ENCODE measurements around the gene ARID1B. TPM values are rescaled to one million over a fixed set of nuclear protein-coding genes. Genes with fewer than 3 reads are reported as not detected.

Gene ARID1B
- total RNA-seq, 2 donors from 2014 or later = 65.1 to 99.4 TPM

GRCh38 chr6:156868385-156868784, 91.2 kb downstream of the ARID1B start:
- intact Hi-C loops (cut with DNase I) = no loop called here
- WGBS = 89% methylated on average over 3 of the region's 3 CpGs
- no peaks in the 10 kb centered on the region for H3K9me3 ChIP-seq
- no peak for DNase-seq (ENCODE audit: low spot score)
- TF ChIP-seq POLR2A (IDR thresholded peaks at IDR 0.05) (no peak), POLR2AphosphoS5 (IDR thresholded peaks at IDR 0.05) (no peak), CTCF (IDR thresholded peaks at IDR 0.05) (no peak)
- no peak overlapping the region for H3K4me3 ChIP-seq
- H3K4me1 ChIP-seq (replicated peaks) = no peaks in the 10 kb centered on the region
- H3K27me3 ChIP-seq (replicated peaks; ENCODE audit: insufficient read depth) = no peaks in the 10 kb centered on the region
- no peak overlapping the region for H3K27ac ChIP-seq
- H3K36me3 ChIP-seq = no peaks in the 10 kb centered on the region

GRCh38 chr6:156869980-156870398, 92.8 kb downstream of the ARID1B start:
- TF ChIP-seq POLR2A (IDR thresholded peaks at IDR 0.05) (no peak), CTCF (IDR thresholded peaks at IDR 0.05) (no peak), POLR2AphosphoS5 (IDR thresholded peaks at IDR 0.05) (no peak)
- Histone ChIP-seq H3K27me3 (replicated peaks; ENCODE audit: insufficient read depth) (no peaks in the 10 kb centered on the region), H3K4me1 (replicated peaks) (no peaks in the 10 kb centered on the region), H3K4me3 (no peak overlapping the region), H3K9me3 (no peaks in the 10 kb centered on the region), H3K36me3 (no peaks in the 10 kb centered on the region), H3K27ac (no peak overlapping the region)
- WGBS = 81% methylated on average over 13 of the region's 13 CpGs
- intact Hi-C loops (cut with DNase I) = no loop called here
- no peak for DNase-seq (ENCODE audit: low spot score)

- intact Hi-C loops (cut with DNase I) = no loop called here
- no peaks in the 10 kb centered on the region for H3K4me1 ChIP-seq (replicated peaks)
- no peak for DNase-seq (ENCODE audit: low spot score)
- TF ChIP-seq POLR2AphosphoS5 (IDR thresholded peaks at IDR 0.05) = no peak
- no peak for TF ChIP-seq POLR2A (IDR thresholded peaks at IDR 0.05)
- no peak for TF ChIP-seq CTCF (IDR thresholded peaks at IDR 0.05)
- no peak overlapping the region for H3K27ac ChIP-seq
- H3K27me3 ChIP-seq (replicated peaks; ENCODE audit: insufficient read depth) = no peaks in the 10 kb centered on the region
- H3K36me3 ChIP-seq = no peaks in the 10 kb centered on the region
- no peak overlapping the region for H3K4me3 ChIP-seq
- 62% methylated on average over 5 of the region's 5 CpGs for WGBS
- H3K9me3 ChIP-seq = no peaks in the 10 kb centered on the region
These were observed 93.9 kb downstream of the ARID1B start for GRCh38 chr6:156870924-156871539.

- H3K27me3 ChIP-seq (replicated peaks; ENCODE audit: insufficient read depth) = no peaks in the 10 kb centered on the region
- whole genome bisulfite sequencing = 87% methylated on average over 8 of the region's 8 CpGs
- no peaks in the 10 kb centered on the region for H3K4me1 ChIP-seq (replicated peaks)
- no peak for TF ChIP-seq CTCF (IDR thresholded peaks at IDR 0.05)
- no peak for TF ChIP-seq POLR2A (IDR thresholded peaks at IDR 0.05)
- TF ChIP-seq POLR2AphosphoS5 (IDR thresholded peaks at IDR 0.05) = no peak
- H3K27ac ChIP-seq = no peak overlapping the region
- H3K9me3 ChIP-seq = no peaks in the 10 kb centered on the region
- H3K4me3 ChIP-seq = no peak overlapping the region
- intact Hi-C loops (cut with DNase I) = no loop called here
- no peaks in the 10 kb centered on the region for H3K36me3 ChIP-seq
- DNase-seq (ENCODE audit: low spot score) = no peak
These were observed 95.7 kb downstream of the ARID1B start for GRCh38 chr6:156872903-156873302.

GRCh38 chr6:156873654-156874380, 96.6 kb downstream of the ARID1B start:
- no peak for TF ChIP-seq POLR2A (IDR thresholded peaks at IDR 0.05)
- no peak for TF ChIP-seq POLR2AphosphoS5 (IDR thresholded peaks at IDR 0.05)
- no peak for TF ChIP-seq CTCF (IDR thresholded peaks at IDR 0.05)
- DNase-seq (ENCODE audit: low spot score) = no peak
- intact Hi-C loops (cut with DNase I) = no loop called here
- H3K9me3 ChIP-seq = no peaks in the 10 kb centered on the region
- H3K36me3 ChIP-seq = no peaks in the 10 kb centered on the region
- no peak overlapping the region for H3K27ac ChIP-seq
- 85% methylated on average over 10 of the region's 10 CpGs for WGBS
- no peak overlapping the region for H3K4me3 ChIP-seq
- no peaks in the 10 kb centered on the region for H3K27me3 ChIP-seq (replicated peaks; ENCODE audit: insufficient read depth)
- H3K4me1 ChIP-seq (replicated peaks) = no peaks in the 10 kb centered on the region

Data from prostate gland (tissue), 2 donors.